ENCODE measurements around the gene SRSF1. TPM values are rescaled to one million over a fixed set of nuclear protein-coding genes. Genes with fewer than 3 reads are reported as not detected.

SRSF1 gene
- total RNA-seq, 1 experiment from 2014 or later: 462 TPM

DNA sequence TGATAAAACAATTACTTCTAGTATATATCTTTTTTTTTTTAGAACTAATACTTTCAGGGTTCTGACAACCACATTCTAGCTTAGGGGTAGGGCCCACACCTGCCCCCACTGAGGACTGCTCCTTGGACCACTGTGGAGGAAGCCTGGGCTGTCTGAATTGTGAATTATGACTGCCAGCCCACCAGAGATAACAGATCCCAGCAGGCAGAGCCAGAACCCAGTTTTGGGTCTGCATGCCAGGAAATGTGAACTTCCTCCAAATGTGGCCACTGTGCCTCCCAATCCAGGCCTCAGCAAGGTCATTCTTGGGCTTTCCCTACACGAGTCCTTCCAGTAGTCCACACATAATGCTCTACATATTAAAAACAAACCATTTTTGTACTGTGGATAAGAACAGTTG, 34.9 kb downstream of the SRSF1 start:
- Histone ChIP-seq H3K56ac (ENCODE audit: insufficient read length, low read depth, low read length) (no peak overlapping the region), H3K27me3 (ENCODE audit: insufficient read depth, low read length) (no peaks in the 10 kb centered on the region), H3K14ac (ENCODE audit: insufficient read depth, low read length) (no peak overlapping the region), H2BK12ac (ENCODE audit: insufficient read length, low read depth, low read length) (no peak overlapping the region), H3K27ac (ENCODE audit: insufficient read length, low read depth, low read length) (no peak overlapping the region), H4K5ac (ENCODE audit: insufficient read length, low read depth, low read length) (no peak overlapping the region), H3K9me3 (ENCODE audit: control insufficient read depth, low read depth, low read length) (no peaks in the 10 kb centered on the region), H3K23me2 (ENCODE audit: insufficient read length, low read depth, low read length, poor library complexity, severe bottlenecking) (no peaks in the 10 kb centered on the region), H3K23ac (ENCODE audit: insufficient read length, low read depth, low read length) (no peak overlapping the region), H3K9ac (ENCODE audit: extremely low read depth, insufficient read length, low read length) (no peak overlapping the region), H2AFZ (ENCODE audit: low read length) (no peak overlapping the region), H3K79me2 (ENCODE audit: insufficient read depth, low read length) (no peaks in the 10 kb centered on the region), H3K79me1 (ENCODE audit: insufficient read depth, low read depth, low read length, poor library complexity, severe bottlenecking) (no peaks in the 10 kb centered on the region), H3K4me2 (ENCODE audit: insufficient read depth, insufficient read length, low read length) (no peak overlapping the region), H4K91ac (ENCODE audit: insufficient read length, low read depth, low read length) (no peak overlapping the region), H2AK5ac (ENCODE audit: insufficient read length, low read length) (no peak overlapping the region), H3K18ac (ENCODE audit: insufficient read length, low read depth, low read length) (no peak overlapping the region), H4K20me1 (ENCODE audit: control insufficient read depth, insufficient read depth, insufficient read length) (no peaks in the 10 kb centered on the region), H2BK15ac (ENCODE audit: low read depth, low read length) (no peak overlapping the region), H2BK120ac (ENCODE audit: low read depth, low read length, poor library complexity, severe bottlenecking) (no peak overlapping the region), H3K4me1 (ENCODE audit: insufficient read depth, low read length) (peaks cover 2% of the 10 kb centered on the region; the same call in 1 of the 2 replicates), H3K4ac (ENCODE audit: low read depth, low read length) (no peak overlapping the region), H2BK5ac (ENCODE audit: insufficient read length, low read length) (no peak overlapping the region), H2BK20ac (ENCODE audit: low read depth, low read length, poor library complexity, severe bottlenecking) (no peak overlapping the region), H4K8ac (replicated peaks; ENCODE audit: insufficient read length, low read depth, low read length) (no peak overlapping the region), H3T11ph (ENCODE audit: low read length) (no peak overlapping the region)
- H3K27ac Mint-ChIP-seq: peak overlapping the region in 1 of 3 experiments; percentile 87; a peak in 3 of 7 replicates
- TF ChIP-seq, protein P1, sequence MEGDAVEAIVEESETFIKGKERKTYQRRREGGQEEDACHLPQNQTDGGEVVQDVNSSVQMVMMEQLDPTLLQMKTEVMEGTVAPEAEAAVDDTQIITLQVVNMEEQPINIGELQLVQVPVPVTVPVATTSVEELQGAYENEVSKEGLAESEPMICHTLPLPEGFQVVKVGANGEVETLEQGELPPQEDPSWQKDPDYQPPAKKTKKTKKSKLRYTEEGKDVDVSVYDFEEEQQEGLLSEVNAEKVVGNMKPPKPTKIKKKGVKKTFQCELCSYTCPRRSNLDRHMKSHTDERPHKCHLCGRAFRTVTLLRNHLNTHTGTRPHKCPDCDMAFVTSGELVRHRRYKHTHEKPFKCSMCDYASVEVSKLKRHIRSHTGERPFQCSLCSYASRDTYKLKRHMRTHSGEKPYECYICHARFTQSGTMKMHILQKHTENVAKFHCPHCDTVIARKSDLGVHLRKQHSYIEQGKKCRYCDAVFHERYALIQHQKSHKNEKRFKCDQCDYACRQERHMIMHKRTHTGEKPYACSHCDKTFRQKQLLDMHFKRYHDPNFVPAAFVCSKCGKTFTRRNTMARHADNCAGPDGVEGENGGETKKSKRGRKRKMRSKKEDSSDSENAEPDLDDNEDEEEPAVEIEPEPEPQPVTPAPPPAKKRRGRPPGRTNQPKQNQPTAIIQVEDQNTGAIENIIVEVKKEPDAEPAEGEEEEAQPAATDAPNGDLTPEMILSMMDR (conservative IDR thresholded peaks at IDR 0.05): no peak
- no peaks in the 10 kb centered on the region for H3K9me3 Mint-ChIP-seq
- no peaks in the 10 kb centered on the region; the same call in 1 of the 2 replicates for H3K27me3 Mint-ChIP-seq (ENCODE audit: low read depth)
- peaks cover 24 to 45% (median 39%) of the 10 kb centered on the region in 3 experiments; a peak in 6 of 7 replicates for H3K36me3 Mint-ChIP-seq (ENCODE audit: insufficient read depth in 1 of 3, low read depth in 3 of 3)
- H3K4me1 Mint-ChIP-seq: peaks cover 7% of the 10 kb centered on the region in 2 experiments
- H3K4me3 Mint-ChIP-seq: no peak overlapping the region
- no CpG with 5 or more reads among the region's 1 CpG for WGBS (ENCODE audit: extremely low coverage, insufficient read length, low lambda C conversion rate)
- DNase-seq: no peak

Measured in H9 (cell line).